Myometrial cell (primary cell): ENCODE data around the gene DYNC2I2. TPM values are rescaled to one million over a fixed set of nuclear protein-coding genes. Genes with fewer than 3 reads are reported as not detected.

Source experiments
- total RNA-seq: library from RNA; depleted of rRNA; stranded (reverse); fragments of >200 nt; gene quantifications from 2 replicates; pipeline ENCODE4 v1.2.3, GENCODE V29; 2015

The DYNC2I2 gene
- total RNA-seq, result 112 and 139 TPM in 2 replicates

DNA sequence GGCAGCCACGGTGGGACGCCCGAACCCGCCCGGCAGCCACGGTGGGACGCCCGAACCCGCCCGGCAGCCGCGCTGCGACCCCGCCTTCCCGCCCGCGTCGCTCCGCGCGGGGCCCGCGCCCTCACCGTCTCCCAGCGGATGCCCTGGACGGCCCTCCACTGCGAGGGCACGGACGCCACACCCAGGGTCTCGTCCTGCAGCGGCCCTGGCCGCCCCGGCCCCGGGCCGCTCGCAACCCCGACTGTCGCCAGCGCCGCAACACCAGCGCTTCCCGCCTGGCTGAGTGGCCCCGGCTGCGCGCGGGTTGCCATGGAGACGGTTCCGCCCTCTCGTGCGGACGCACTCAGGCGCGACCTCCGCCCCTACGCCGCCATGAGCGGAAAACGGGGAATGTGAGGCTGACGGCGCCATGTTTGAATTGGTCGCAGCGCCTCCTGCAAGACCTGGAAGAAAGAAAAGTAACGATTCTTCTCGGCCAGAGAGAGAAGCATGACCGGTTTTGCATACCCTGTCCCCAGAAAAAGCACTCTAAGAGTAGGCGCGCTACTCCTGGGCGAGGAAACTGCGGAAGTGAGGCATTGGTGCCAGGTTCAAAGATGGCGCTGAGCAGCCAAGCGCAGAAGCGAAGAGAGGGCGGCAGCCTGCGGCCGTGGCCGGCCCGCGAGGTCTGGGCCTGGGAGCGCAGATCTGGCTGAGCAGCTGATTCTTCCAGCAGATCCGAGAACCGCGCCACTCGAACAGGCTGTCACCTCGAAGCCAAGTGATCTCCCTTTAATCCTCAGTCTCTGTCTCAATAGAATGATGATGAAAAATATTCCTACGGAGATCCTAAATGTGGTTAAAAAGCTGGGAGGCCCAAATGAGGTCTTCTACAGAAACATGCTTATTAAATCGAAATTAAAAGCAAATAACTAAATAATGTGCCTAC is at the start of gene DYNC2I2:
Gene DYNC2I2 (minus strand): TSS at position 432 of the 928 bp plus-strand sequence. CDS start 121 bp downstream, at position 311.

DNA sequence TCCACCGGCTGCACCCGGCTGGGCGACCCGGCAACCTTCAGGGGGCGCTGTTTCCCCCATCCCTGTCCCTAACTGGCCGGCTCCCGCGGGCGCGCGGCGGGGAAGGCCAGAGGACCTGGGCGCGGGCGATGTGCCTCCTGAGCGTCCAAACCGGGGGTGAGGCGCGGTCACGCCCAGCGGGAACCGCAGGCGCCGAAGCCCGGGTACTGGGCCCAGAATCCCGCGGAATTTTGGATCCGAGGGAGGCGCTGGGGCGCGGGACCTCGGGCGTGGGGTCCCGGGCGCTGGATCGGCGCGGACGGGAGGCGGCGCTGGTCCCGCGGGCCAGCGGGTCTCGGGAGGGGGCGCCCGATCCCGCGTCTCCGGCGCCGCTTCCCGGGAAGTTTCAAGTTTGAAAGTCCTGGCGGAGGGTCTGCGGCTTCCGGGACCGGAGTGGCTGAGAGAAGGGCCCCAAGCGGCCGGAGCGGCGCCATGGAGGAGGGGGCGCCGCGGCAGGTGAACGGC is 45.9 kb upstream of the DYNC2I2 start, which contains the start of gene PKN3:
Gene PKN3 (plus strand): TSS at position 59 of the 504 bp plus-strand sequence. CDS start 413 bp downstream, at position 472.

DNA sequence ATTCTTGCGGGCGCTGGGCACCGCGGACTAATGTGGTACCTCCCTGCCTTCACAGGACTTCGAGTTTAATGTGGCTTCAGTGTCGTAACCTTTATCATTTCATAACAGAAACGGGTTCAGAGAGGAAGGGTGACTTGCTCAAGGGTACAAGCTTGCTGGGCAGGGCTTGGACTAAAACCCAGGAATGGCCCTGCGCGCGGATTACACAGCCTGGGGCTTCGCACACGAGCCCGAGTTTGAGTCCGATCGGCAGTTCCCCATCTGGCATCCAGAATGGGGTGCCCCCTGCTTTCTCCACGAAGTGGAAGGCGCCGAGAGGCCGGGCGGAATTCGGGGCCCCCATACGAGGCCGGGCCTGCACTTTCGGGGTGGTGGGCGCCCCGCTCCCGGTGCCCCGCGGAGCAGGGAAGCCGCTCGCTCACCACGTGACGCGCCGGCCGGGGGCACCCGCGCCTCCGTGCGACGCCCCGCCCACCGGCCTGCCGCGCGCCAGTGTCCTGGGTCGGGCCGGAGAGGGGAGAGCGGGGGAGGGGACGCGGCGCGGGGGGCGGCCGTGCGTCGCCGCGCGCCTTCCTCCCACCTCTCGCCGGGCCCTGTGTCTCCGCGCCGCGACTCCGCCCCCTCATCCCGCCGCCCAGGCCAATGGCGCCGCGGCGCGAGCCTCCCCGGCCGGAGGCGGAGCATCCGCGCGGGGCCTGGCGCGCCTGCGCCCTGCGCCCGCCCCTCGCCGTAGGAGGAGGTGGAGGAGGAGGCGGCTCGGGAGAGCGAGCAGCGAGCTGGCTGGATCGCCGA is 32.0 kb upstream of the DYNC2I2 start, which contains the start of gene SET:
Gene SET (plus strand): TSS at position 722 of the 792 bp plus-strand sequence. CDS start 361 bp downstream, outside the sequence.

Other genes with a start within 250 kb of the DYNC2I2 start
- gene CERCAM, start 236.0 kb downstream of the DYNC2I2 start, total RNA-seq, result 177 and 187 TPM in 2 replicates
- 49.6 and 57.4 TPM in 2 replicates for gene ODF2, start 200.8 kb downstream of the DYNC2I2 start, total RNA-seq
- 30.0 and 35.1 TPM in 2 replicates for gene GLE1, start 152.1 kb downstream of the DYNC2I2 start, total RNA-seq
- 195 and 254 TPM in 2 replicates for gene SPTAN1, start 104.3 kb downstream of the DYNC2I2 start, total RNA-seq
- 258 and 367 TPM in 2 replicates for gene SET, start 32.4 kb upstream of the DYNC2I2 start, total RNA-seq
- 3.7 and 4.6 TPM in 2 replicates for gene PKN3, start 45.7 kb upstream of the DYNC2I2 start, total RNA-seq
- gene ZDHHC12, start 67.3 kb upstream of the DYNC2I2 start, total RNA-seq, result 89.1 and 122 TPM in 2 replicates
- 21.3 and 33.7 TPM in 2 replicates for gene ZER1, start 115.1 kb upstream of the DYNC2I2 start, total RNA-seq
- 13.5 and 13.6 TPM in 2 replicates for gene TBC1D13, start 130.4 kb upstream of the DYNC2I2 start, total RNA-seq
- 28.0 and 40.4 TPM in 2 replicates for gene ENDOG, start 161.7 kb upstream of the DYNC2I2 start, total RNA-seq
- 25.4 and 31.0 TPM in 2 replicates for gene SPOUT1, start 172.9 kb upstream of the DYNC2I2 start, total RNA-seq
- 19.1 and 25.7 TPM in 2 replicates for gene KYAT1, start 225.1 kb upstream of the DYNC2I2 start, total RNA-seq
- 39.2 and 44.1 TPM in 2 replicates for gene LRRC8A, start 225.3 kb upstream of the DYNC2I2 start, total RNA-seq